ENCODE results near the gene CHST2.

Gene CHST2

DNA sequence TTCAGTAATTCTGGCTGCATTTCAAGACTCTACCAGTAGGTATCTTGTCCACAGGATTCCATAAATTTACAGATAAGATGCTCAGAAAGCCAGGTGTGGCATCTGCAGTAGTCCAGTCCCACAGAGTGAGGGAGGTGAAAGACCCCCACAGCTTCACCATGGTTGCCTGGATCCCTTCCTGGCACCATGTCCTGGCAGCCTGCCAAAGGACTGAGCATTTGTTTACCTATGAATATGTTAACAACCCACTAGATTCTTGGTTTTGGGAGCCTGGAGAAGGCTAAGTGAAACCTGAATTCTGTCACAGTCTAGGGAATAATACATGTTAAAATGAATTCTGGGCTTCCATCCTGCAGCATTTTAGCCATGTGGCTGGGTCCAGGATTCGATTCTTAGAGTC lies 14.9 kb downstream of the CHST2 start:
- in situ Hi-C loops (cut with HindIII; ENCODE audit: low sequenced_read_pairs), result no loop called here
- peak; percentile 49 for DNase-seq (ENCODE audit: low read depth, low spot score)
- no peak for TF ChIP-seq CTCF (IDR thresholded peaks at IDR 0.05; ENCODE audit: low read depth, low read length)
- no peak overlapping the region for H3K4me3 ChIP-seq (ENCODE audit: low read depth, low read length)

DNA sequence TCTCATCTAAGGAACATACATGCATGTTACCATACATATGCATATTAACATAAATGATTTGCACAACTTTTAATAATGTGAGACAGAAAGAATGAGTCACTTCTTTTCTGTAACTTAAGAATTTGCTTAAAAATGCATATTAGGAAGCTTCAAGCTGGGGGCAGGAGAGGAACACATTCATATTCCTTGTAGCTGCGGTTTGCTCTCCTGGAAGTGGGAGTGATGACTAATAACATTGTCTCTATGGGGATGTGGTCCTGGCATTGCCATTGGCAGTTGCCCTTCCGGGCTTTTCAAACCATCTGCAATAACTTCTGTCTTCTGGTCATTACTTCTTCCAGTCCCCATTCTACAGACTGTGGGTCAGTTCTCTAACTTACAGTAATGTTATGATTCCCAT lies 15.6 kb downstream of the CHST2 start:
- TF ChIP-seq CTCF (IDR thresholded peaks at IDR 0.05; ENCODE audit: low read depth, low read length), result no peak
- in situ Hi-C loops (cut with HindIII; ENCODE audit: low sequenced_read_pairs), result no loop called here

GRCh38 chr3:143137435-143138036 lies 18.0 kb downstream of the CHST2 start:
- no peak overlapping the region for H3K4me3 ChIP-seq (ENCODE audit: low read depth, low read length)
- no peak for TF ChIP-seq CTCF (IDR thresholded peaks at IDR 0.05; ENCODE audit: low read depth, low read length)
- in situ Hi-C loops (cut with HindIII; ENCODE audit: low sequenced_read_pairs), result no loop called here
- no peak for DNase-seq (ENCODE audit: low read depth, low spot score)

More for the DNA sequence above, 15.6 kb downstream of the CHST2 start:
- no peak overlapping the region for H3K4me3 ChIP-seq (ENCODE audit: low read depth, low read length)
- DNase-seq (ENCODE audit: low read depth, low spot score), result peak; percentile 95

- in situ Hi-C loops (cut with HindIII; ENCODE audit: low sequenced_read_pairs), result no loop called here
- no peak for DNase-seq (ENCODE audit: low read depth, low spot score)
- H3K4me3 ChIP-seq (ENCODE audit: low read depth, low read length), result no peak overlapping the region
- no peak for TF ChIP-seq CTCF (IDR thresholded peaks at IDR 0.05; ENCODE audit: low read depth, low read length)
Measured at GRCh38 chr3:143138953-143139352, 19.4 kb downstream of the CHST2 start.

DNA sequence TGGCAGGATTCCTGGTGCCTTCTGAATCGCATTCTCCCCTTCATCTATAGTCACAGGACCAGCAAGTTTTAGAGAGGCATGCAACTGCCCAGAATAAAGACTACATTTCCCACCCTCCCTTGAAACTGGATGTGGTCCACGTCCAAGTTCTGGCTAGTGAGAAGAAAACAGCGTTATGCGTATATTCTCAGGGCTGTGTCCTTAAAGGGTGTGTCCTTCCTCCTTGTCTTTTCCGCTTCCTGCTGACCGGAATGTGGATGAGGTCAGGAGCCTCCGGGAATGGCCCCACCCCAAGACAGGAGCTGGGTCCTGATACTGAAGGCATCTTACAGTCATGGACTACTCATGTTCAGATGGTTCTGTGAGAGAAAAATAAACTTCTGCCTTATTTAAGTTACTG lies 20.2 kb downstream of the CHST2 start:
- in situ Hi-C loops (cut with HindIII; ENCODE audit: low sequenced_read_pairs), result no loop called here
- no peak for DNase-seq (ENCODE audit: low read depth, low spot score)
- H3K4me3 ChIP-seq (ENCODE audit: low read depth, low read length), result no peak overlapping the region
- no peak for TF ChIP-seq CTCF (IDR thresholded peaks at IDR 0.05; ENCODE audit: low read depth, low read length)

- no peak for TF ChIP-seq CTCF (IDR thresholded peaks at IDR 0.05; ENCODE audit: low read depth, low read length)
- no peak for DNase-seq (ENCODE audit: low read depth, low spot score)
- in situ Hi-C loops (cut with HindIII; ENCODE audit: low sequenced_read_pairs), result no loop called here
Measured at GRCh38 chr3:143140550-143140949, 21.0 kb downstream of the CHST2 start.

GRCh38 chr3:143142354-143142753 lies 22.8 kb downstream of the CHST2 start:
- no peak for DNase-seq (ENCODE audit: low read depth, low spot score)
- no peak overlapping the region for H3K4me3 ChIP-seq (ENCODE audit: low read depth, low read length)
- TF ChIP-seq CTCF (IDR thresholded peaks at IDR 0.05; ENCODE audit: low read depth, low read length), result no peak
- in situ Hi-C loops (cut with HindIII; ENCODE audit: low sequenced_read_pairs), result no loop called here

More at GRCh38 chr3:143140550-143140949, 21.0 kb downstream of the CHST2 start:
- H3K4me3 ChIP-seq (ENCODE audit: low read depth, low read length), result no peak overlapping the region

All from astrocyte of the spinal cord (primary cell).